ENCODE data around the gene RASD1. TPM values are rescaled to one million over a fixed set of nuclear protein-coding genes. Genes with fewer than 3 reads are reported as not detected.

Gene RASD1
- total RNA-seq, 4 donors from 2014 or later = 166 to 250 (median 231) TPM

DNA sequence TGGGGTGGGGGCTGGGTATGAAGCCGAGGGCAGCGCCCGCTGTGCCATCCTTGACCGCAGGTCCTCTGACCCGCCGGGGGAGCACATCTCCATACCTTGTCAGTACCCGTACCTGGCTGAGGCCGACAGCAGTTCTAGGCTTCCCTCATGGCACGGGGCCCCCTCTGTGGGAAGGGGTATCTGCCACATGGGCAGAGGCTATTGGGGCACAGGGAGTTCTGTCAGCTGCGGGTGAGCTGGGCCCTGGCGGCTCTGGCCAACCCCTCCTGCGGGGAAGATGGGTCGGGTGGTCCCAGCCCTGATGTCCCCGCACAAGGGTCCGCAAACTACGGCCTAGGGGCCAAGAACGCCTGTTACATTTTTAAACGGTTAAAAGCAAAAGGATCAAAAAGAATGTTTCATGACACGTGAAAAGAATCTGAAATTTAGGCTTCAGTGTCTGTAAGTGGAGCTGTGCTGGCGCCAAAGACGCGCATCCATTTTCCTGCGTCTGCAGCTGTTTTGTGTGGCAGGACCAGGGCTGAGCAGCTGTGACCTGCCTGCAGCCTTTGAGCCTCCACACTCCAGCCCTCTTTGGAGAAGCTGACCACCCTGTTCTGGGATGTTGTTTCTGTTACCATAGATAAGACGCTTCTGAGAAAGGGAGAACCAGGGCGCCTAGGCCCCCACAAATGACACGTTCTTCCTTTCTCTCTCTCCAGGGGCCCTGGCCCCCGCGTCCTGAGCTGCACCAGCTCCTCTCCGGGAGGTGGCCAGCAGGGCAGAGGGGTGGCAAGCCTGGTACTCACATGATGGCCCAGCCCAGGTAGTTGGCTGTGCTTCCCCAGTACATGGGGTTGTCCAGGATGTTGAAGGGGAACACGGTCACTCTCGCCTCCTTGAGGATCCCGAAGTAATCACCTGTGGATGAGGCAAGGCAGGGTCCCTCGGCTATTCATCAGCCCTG, 12.7 kb upstream of the RASD1 start:
- Histone ChIP-seq H3K4me1 (peaks cover 0 to 9% (median 0%) of the 10 kb centered on the region in 4 donors), H3K36me3 (peaks cover 0 to 32% (median 0%) of the 10 kb centered on the region in 3 donors), H3K27ac (no peak overlapping the region), H3K9me3 (no peaks in the 10 kb centered on the region), H3K4me3 (no peak overlapping the region), H3K27me3 (no peaks in the 10 kb centered on the region)
- TF ChIP-seq POLR2A (IDR thresholded peaks at IDR 0.05) (no peak), EP300 (IDR thresholded peaks at IDR 0.05) (no peak)
- TF ChIP-seq, protein P1, sequence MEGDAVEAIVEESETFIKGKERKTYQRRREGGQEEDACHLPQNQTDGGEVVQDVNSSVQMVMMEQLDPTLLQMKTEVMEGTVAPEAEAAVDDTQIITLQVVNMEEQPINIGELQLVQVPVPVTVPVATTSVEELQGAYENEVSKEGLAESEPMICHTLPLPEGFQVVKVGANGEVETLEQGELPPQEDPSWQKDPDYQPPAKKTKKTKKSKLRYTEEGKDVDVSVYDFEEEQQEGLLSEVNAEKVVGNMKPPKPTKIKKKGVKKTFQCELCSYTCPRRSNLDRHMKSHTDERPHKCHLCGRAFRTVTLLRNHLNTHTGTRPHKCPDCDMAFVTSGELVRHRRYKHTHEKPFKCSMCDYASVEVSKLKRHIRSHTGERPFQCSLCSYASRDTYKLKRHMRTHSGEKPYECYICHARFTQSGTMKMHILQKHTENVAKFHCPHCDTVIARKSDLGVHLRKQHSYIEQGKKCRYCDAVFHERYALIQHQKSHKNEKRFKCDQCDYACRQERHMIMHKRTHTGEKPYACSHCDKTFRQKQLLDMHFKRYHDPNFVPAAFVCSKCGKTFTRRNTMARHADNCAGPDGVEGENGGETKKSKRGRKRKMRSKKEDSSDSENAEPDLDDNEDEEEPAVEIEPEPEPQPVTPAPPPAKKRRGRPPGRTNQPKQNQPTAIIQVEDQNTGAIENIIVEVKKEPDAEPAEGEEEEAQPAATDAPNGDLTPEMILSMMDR (IDR thresholded peaks at IDR 0.05) = no peak
- 88 to 92% methylated on average over 32 to 33 of the region's 33 CpGs for whole genome bisulfite sequencing, 2 donors
- DNase-seq (ENCODE audit: low spot score in 2 of 2) = no peak

DNA sequence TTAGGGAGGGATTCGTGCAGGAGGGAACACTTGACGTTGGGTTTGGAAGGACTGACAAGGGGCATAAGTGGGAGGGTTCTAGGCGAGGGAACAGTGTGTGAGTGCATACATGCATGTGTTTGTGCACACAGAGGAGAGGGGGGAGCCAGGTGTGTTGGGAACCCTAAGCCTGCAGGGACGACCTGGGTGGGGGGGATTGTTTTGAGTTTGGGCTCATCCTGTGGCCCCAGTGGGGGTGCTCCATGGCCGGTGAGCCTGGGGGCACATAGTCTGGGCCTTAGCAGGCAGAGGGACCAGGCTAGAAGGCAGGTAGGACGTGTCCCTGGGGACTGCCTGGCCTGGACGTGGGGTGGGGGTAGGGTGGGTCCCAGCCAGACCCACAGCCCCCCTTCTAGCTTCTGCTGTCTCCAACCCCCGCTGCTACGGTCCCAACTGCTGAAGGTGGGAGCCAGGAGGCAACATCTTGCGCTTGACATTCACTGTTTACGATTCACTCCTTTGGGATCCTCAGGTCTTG, 11.9 kb upstream of the RASD1 start:
- H3K27ac ChIP-seq = no peak overlapping the region
- H3K4me1 ChIP-seq = peaks cover 0 to 9% (median 0%) of the 10 kb centered on the region in 4 donors
- WGBS, 2 donors = 84 to 88% methylated on average over 10 to 11 of the region's 11 CpGs
- peaks cover 0 to 32% (median 0%) of the 10 kb centered on the region in 3 donors for H3K36me3 ChIP-seq
- H3K27me3 ChIP-seq = no peaks in the 10 kb centered on the region
- no peak overlapping the region for H3K4me3 ChIP-seq
- DNase-seq (ENCODE audit: low spot score in 2 of 2) = no peak
- no peaks in the 10 kb centered on the region for H3K9me3 ChIP-seq
- TF ChIP-seq EP300 (IDR thresholded peaks at IDR 0.05) (no peak), POLR2A (IDR thresholded peaks at IDR 0.05) (no peak)
- TF ChIP-seq, protein P1 (IDR thresholded peaks at IDR 0.05) = no peak

DNA sequence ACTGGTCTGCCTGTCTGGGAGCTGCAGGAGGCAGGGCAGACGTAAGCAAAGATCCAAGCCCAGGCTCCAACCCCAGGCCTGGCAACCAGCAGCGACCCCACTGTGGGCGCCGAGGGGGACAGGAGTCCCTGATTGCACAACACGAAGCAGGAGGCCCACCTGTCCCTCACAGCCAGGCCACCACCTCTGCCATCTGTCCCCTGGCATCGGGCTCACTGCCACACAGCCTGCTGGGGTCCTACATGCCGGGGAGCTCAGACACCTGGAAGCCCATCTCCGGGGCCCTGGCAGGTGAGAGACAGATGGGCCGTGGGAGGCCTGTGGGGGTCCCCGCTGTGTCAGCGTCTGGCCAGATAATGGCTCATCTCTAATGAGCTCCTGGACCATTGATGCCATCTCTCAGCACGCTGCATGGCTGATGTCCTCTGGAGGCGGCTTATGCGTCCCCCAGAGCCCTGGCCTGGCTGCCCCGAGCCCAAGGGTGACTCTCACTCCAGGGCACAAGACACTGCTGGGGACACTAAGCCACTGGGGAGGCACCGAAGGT, 11.3 kb upstream of the RASD1 start:
- H3K36me3 ChIP-seq = peaks cover 0 to 32% (median 0%) of the 10 kb centered on the region in 3 donors
- WGBS, 2 donors = 76 to 92% methylated on average over 9 to 16 of the region's 16 CpGs
- no peaks in the 10 kb centered on the region for H3K27me3 ChIP-seq
- H3K9me3 ChIP-seq = no peaks in the 10 kb centered on the region
- H3K27ac ChIP-seq = no peak overlapping the region
- peaks cover 0 to 8% (median 0%) of the 10 kb centered on the region in 4 donors for H3K4me1 ChIP-seq
- H3K4me3 ChIP-seq = no peak overlapping the region
- TF ChIP-seq EP300 (IDR thresholded peaks at IDR 0.05) (no peak), POLR2A (IDR thresholded peaks at IDR 0.05) (no peak)
- TF ChIP-seq, protein P1 (IDR thresholded peaks at IDR 0.05) = no peak
- no peak for DNase-seq (ENCODE audit: low spot score in 2 of 2)

DNA sequence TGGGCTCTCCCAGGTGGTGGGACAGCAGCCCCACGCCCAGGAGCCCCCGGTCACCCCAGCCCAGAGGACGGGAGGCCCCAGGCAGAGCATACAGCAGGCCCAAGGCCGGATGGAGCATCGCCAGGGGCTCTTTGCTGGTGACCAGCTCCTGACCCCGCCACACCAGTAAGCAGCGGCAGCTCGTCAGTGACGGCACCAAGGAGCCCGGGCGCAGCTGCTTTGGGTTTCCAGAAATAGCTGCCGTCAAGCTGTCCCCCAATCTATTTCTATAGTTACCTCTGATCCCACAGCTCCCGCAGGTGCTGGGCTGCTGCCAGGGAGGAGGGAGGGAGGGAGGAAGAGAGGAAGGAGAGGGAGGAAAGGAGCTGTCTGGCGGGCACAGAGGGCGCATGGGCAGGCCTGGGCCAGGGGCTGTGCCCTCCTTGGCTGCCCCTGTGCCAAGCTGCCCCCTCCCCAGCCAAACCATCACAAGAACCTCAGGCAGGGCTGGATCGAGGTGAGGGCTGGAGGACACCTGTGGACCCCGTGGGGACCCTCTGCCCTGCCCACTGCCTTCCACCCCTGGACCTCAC, 10.8 kb upstream of the RASD1 start:
- 71 to 86% methylated on average over 17 of the region's 17 CpGs for WGBS, 2 donors
- H3K27me3 ChIP-seq = no peaks in the 10 kb centered on the region
- H3K9me3 ChIP-seq = no peaks in the 10 kb centered on the region
- H3K27ac ChIP-seq = no peak overlapping the region
- no peak for DNase-seq (ENCODE audit: low spot score in 2 of 2)
- TF ChIP-seq EP300 (IDR thresholded peaks at IDR 0.05) (no peak), POLR2A (IDR thresholded peaks at IDR 0.05) (no peak)
- TF ChIP-seq, protein P1 (IDR thresholded peaks at IDR 0.05) = no peak
- peaks cover 0 to 32% (median 0%) of the 10 kb centered on the region in 3 donors for H3K36me3 ChIP-seq
- peaks cover 0 to 3% (median 0%) of the 10 kb centered on the region in 4 donors for H3K4me1 ChIP-seq
- no peak overlapping the region for H3K4me3 ChIP-seq
